ENCODE results near the gene TBC1D22A.

Gene TBC1D22A

DNA sequence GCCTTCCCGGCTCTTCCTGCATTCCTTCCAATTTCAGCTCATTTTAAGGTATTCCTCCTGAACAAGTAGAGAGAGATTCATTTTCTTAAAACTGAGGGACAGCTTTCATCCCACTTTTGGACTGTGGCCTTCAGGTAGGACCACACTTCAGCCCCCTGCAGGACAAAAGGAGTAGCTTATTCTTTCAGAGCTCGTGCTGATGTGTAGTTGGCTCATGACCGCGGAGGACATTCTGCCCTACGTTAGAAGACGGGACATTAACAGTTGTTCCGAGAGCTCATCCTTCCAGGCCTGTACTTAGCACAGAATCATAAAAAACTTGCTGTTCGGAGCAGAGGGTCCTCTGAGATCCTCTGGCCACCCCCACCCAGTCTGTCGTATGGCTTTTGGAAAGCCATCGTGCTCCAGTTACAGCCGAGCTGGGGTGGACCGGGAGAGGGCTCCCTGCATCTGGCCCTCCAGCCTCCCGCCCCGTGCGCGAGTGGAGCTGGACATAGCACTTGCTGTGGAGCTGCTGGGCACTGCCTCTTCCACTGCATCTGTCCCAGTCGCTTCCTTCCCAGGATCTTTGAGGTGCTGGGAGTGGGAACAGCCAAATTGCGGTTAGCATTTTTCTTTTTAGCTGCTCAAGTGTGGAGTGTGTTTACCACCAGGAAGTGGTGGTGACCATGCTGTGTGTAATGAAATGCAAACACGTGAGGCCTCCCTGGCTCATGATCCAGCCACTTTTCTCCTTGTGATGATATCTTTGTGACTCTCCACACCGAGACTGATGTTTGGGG lies 250.3 kb downstream of the TBC1D22A start:
- no peaks in the 10 kb centered on the region for H3K4me1 ChIP-seq (ENCODE audit: control insufficient read depth in 1 of 2, insufficient read depth in 2 of 2, low read length in 2 of 2)

DNA sequence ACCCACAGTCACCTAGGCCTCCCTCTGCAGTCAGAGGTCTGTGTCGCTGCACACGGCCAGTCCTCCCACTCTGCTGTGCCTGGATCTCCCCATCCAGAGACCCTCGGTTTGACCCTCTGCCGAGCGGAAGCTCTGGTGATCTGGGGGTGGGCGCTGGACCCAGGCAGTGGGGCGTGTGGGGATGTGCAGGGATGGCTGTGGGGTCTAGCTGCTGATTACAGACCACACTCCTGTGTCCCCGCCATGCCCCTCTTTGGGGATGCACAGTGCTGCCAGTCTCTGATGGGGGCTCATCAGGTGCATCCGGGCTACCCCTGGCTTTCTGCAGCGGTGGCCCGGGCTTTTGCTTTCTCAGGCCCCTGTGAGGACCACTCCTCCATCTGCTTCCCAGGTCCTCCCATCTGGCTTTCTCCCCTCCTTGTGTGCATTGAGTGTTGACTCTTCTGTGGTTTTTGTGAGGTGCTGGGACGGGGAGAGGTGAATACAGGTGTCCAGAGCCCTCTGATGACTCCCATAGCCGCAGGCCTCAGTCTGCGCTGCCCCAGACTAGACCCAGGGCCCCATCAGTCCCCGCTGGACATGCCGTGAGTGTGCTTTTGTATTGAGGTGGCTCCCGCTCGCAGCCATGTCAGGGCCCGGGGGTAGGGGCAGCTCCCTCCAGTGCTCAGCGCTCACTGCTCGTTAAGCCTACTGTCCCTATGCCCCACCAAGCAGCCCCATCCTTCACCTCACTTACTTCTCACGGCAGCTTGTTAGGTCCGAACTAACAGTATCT lies 251.6 kb downstream of the TBC1D22A start:
- Histone ChIP-seq H3K27ac (ENCODE audit: low read depth, low read length) (no peak overlapping the region), H3K4me3 (ENCODE audit: low read depth in 1 of 2, low read length in 2 of 2) (no peak overlapping the region), H3K27me3 (ENCODE audit: control insufficient read depth in 1 of 2, insufficient read depth in 2 of 2, low read length in 2 of 2) (no peaks in the 10 kb centered on the region), H3K4me1 (ENCODE audit: control insufficient read depth in 1 of 2, insufficient read depth in 2 of 2, low read length in 2 of 2) (no peaks in the 10 kb centered on the region), H3K9me3 (ENCODE audit: control insufficient read depth in 1 of 2, low read length in 2 of 2) (no peaks in the 10 kb centered on the region), H3K36me3 (ENCODE audit: control insufficient read depth in 1 of 2, insufficient read depth in 2 of 2, low read length in 2 of 2) (peaks cover 4 to 24% of the 10 kb centered on the region in 2 donors), H3K9ac (ENCODE audit: low read depth in 1 of 2, low read length in 2 of 2) (no peak overlapping the region)

More for the DNA sequence above, 250.3 kb downstream of the TBC1D22A start:
- Histone ChIP-seq H3K27ac (ENCODE audit: low read depth, low read length) (no peak overlapping the region), H3K36me3 (ENCODE audit: control insufficient read depth in 1 of 2, insufficient read depth in 2 of 2, low read length in 2 of 2) (peaks cover 4 to 25% of the 10 kb centered on the region in 2 donors), H3K4me3 (ENCODE audit: low read depth in 1 of 2, low read length in 2 of 2) (no peak overlapping the region), H3K9ac (ENCODE audit: low read depth in 1 of 2, low read length in 2 of 2) (no peak overlapping the region), H3K27me3 (ENCODE audit: control insufficient read depth in 1 of 2, insufficient read depth in 2 of 2, low read length in 2 of 2) (no peaks in the 10 kb centered on the region), H3K9me3 (ENCODE audit: control insufficient read depth in 1 of 2, low read length in 2 of 2) (no peaks in the 10 kb centered on the region)

DNA sequence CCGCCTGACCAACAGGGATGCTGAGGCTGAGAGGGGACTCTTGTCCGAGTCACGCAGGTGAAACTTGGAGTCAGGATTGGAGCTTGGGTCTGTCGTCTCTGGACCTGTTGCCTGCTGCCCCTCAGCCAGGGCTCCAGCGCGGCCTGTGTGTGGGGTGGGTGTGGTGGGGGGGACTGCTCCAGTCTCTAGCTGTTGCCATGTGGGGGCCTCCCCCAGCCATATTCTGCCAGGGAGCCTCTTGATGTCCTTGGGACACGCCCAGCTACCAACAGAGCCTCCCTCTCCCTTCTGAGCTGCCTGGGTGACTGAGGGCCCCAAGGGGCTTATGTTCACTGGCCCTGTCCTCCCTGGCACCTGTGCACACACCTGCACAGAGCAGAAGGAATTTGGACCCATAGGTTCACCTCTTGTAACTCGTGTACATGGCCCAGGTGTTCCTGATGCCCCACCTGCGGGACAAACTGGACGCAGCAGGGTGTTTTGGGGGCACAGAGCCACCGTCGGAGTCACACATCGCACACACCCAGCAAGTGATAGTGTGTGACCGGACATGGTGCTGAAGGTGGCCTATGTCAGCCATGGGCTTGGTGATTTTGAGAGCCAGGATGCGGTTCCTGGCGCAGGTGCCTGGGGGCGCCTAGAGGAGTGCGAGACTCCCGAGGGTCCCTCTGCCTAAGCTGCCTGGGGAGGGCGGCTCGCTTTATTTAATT lies 252.3 kb downstream of the TBC1D22A start:
- Histone ChIP-seq H3K27ac (ENCODE audit: low read depth, low read length) (no peak overlapping the region), H3K27me3 (ENCODE audit: control insufficient read depth in 1 of 2, insufficient read depth in 2 of 2, low read length in 2 of 2) (no peaks in the 10 kb centered on the region), H3K9me3 (ENCODE audit: control insufficient read depth in 1 of 2, low read length in 2 of 2) (peaks cover 0 to 6% of the 10 kb centered on the region in 2 donors), H3K4me1 (ENCODE audit: control insufficient read depth in 1 of 2, insufficient read depth in 2 of 2, low read length in 2 of 2) (no peaks in the 10 kb centered on the region), H3K4me3 (ENCODE audit: low read depth in 1 of 2, low read length in 2 of 2) (no peak overlapping the region), H3K9ac (ENCODE audit: low read depth in 1 of 2, low read length in 2 of 2) (no peak overlapping the region), H3K36me3 (ENCODE audit: control insufficient read depth in 1 of 2, insufficient read depth in 2 of 2, low read length in 2 of 2) (peaks cover 0 to 16% of the 10 kb centered on the region in 2 donors)

DNA sequence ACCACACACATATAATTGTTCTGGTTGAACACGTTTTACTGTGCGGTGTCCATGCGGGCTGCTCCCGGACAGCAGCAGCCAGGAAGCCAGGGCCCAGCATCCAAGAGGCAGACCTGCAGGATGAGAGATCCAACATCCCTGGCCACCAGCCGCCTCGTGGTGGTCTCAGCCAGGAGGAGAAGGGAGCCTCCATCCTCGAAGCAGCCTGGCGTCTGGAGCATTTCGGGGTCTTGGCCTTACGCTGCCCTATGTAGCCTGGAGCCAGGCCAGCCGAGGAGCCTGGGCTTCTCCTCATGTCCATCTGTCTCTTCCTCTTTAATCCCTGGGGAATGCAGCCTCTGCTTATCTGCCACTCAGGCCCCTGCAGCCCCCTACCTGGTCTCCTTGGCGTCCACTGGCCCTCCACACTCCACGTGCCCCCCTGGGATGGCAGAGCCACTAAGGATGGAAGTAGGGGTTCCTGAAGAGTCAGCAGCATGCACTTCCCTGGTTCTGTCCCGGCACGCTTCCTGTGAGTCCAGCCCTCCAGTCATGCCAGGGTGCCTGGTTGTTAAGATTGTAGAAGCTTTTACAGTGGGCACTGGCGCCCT lies 253.2 kb downstream of the TBC1D22A start:
- no peak overlapping the region for H3K9ac ChIP-seq (ENCODE audit: low read depth in 1 of 2, low read length in 2 of 2)
- H3K9me3 ChIP-seq (ENCODE audit: control insufficient read depth in 1 of 2, low read length in 2 of 2): peaks cover 0 to 6% of the 10 kb centered on the region in 2 donors
- no peaks in the 10 kb centered on the region for H3K4me1 ChIP-seq (ENCODE audit: control insufficient read depth in 1 of 2, insufficient read depth in 2 of 2, low read length in 2 of 2)
- no peak overlapping the region for H3K4me3 ChIP-seq (ENCODE audit: low read depth in 1 of 2, low read length in 2 of 2)
- no peaks in the 10 kb centered on the region for H3K27me3 ChIP-seq (ENCODE audit: control insufficient read depth in 1 of 2, insufficient read depth in 2 of 2, low read length in 2 of 2)
- H3K27ac ChIP-seq (ENCODE audit: low read depth, low read length): no peak overlapping the region
- H3K36me3 ChIP-seq (ENCODE audit: control insufficient read depth in 1 of 2, insufficient read depth in 2 of 2, low read length in 2 of 2): peaks cover 0 to 15% of the 10 kb centered on the region in 2 donors

DNA sequence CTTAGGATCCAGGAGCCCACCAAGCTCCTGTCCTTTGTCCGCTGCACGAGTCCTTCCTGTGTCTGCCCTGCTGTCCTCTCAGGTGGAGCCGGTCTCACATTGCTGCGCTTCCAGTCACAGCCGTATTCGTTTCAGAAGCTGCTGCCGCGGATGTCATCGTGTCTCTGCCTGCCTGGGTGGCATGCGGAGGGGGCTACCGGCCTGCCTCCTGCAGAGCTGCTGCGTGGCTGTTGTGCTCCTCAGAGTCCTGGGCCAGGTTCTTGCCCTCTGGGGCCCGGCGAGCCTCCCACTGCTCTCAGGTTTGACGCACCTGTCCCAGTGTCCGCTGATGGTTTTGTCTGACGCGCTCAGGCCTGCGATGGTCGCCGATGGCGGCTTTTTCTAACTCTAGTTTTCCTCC lies 254.2 kb downstream of the TBC1D22A start:
- Histone ChIP-seq H3K4me1 (ENCODE audit: control insufficient read depth in 1 of 2, insufficient read depth in 2 of 2, low read length in 2 of 2) (no peaks in the 10 kb centered on the region), H3K9me3 (ENCODE audit: control insufficient read depth in 1 of 2, low read length in 2 of 2) (peaks cover 0 to 6% of the 10 kb centered on the region in 2 donors), H3K27me3 (ENCODE audit: control insufficient read depth in 1 of 2, insufficient read depth in 2 of 2, low read length in 2 of 2) (no peaks in the 10 kb centered on the region), H3K9ac (ENCODE audit: low read depth in 1 of 2, low read length in 2 of 2) (no peak overlapping the region), H3K27ac (ENCODE audit: low read depth, low read length) (no peak overlapping the region), H3K4me3 (ENCODE audit: low read depth in 1 of 2, low read length in 2 of 2) (no peak overlapping the region), H3K36me3 (ENCODE audit: control insufficient read depth in 1 of 2, insufficient read depth in 2 of 2, low read length in 2 of 2) (peaks cover 0 to 15% of the 10 kb centered on the region in 2 donors)

DNA sequence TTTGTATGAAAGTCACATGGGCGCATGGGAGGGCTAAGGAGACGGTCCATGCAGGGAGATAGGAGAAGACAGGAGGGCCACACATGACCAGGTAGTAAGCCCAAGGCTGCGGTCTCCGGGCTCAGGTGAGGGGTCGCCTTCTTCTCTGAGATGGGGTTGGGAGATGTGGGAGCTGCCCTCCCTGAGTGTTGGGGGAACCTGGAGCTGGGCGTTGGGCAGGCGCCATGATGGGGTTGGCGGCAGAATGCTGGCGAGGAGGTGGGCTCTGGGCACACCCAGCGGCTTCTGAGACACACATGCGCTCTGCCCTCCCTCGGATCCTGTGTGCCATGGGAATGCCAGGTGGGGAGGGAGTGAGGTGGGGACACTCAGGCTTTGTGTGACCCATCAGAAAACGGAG lies 254.8 kb downstream of the TBC1D22A start:
- no peak overlapping the region for H3K9ac ChIP-seq (ENCODE audit: low read depth in 1 of 2, low read length in 2 of 2)
- no peaks in the 10 kb centered on the region for H3K27me3 ChIP-seq (ENCODE audit: control insufficient read depth in 1 of 2, insufficient read depth in 2 of 2, low read length in 2 of 2)
- no peak overlapping the region for H3K4me3 ChIP-seq (ENCODE audit: low read depth in 1 of 2, low read length in 2 of 2)
- H3K9me3 ChIP-seq (ENCODE audit: control insufficient read depth in 1 of 2, low read length in 2 of 2): peaks cover 0 to 6% of the 10 kb centered on the region in 2 donors
- H3K36me3 ChIP-seq (ENCODE audit: control insufficient read depth in 1 of 2, insufficient read depth in 2 of 2, low read length in 2 of 2): peaks cover 0 to 15% of the 10 kb centered on the region in 2 donors
- H3K4me1 ChIP-seq (ENCODE audit: control insufficient read depth in 1 of 2, insufficient read depth in 2 of 2, low read length in 2 of 2): no peaks in the 10 kb centered on the region
- no peak overlapping the region for H3K27ac ChIP-seq (ENCODE audit: low read depth, low read length)

DNA sequence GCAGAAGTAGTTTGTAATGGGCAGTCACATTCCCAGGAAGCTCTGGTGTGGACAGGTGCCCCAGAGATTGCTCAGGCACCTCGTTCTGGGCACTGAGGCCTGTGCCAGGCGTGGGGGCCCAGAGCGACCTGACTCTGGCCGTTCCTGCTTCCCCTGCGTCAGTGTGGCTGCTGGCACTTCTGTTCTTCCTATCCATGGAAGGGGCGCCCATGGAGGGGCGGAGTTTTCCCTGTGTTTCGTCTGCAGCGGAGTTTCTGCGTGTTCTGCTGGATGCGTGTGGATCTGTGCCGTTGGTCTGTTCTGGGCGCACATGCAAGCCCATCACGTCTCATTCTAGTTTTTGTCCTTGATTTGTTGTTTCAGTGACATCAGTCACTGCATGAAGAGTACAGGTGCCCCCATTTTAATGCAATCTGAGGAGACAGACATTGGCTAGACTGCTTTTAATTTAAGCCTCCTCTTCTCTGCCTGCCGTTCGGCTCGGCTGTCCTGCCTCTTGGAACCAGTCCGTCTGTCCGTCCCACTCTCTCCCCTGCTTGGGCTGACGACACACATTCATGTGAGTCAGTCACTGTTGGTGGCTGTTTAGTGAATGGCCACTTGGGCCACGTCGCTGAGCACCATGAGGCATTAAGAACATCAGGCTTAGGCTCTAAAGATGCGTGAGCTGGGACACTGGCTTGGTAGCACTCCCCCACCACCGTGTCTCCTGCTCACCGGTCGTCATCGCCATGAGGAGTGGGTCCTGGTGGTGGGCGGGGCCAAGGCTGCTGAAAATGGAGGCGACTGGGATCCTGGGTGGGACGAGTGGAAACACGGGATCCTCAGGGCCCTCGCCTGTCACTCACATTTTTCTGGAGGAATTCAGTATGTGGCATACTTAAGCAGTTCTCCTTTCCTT lies 255.8 kb downstream of the TBC1D22A start:
- Histone ChIP-seq H3K27me3 (ENCODE audit: control insufficient read depth in 1 of 2, insufficient read depth in 2 of 2, low read length in 2 of 2) (no peaks in the 10 kb centered on the region), H3K9me3 (ENCODE audit: control insufficient read depth in 1 of 2, low read length in 2 of 2) (peaks cover 0 to 6% of the 10 kb centered on the region in 2 donors), H3K36me3 (ENCODE audit: control insufficient read depth in 1 of 2, insufficient read depth in 2 of 2, low read length in 2 of 2) (peaks cover 0 to 15% of the 10 kb centered on the region in 2 donors), H3K4me3 (ENCODE audit: low read depth in 1 of 2, low read length in 2 of 2) (no peak overlapping the region), H3K27ac (ENCODE audit: low read depth, low read length) (no peak overlapping the region), H3K4me1 (ENCODE audit: control insufficient read depth in 1 of 2, insufficient read depth in 2 of 2, low read length in 2 of 2) (no peaks in the 10 kb centered on the region), H3K9ac (ENCODE audit: low read depth in 1 of 2, low read length in 2 of 2) (no peak overlapping the region)

DNA sequence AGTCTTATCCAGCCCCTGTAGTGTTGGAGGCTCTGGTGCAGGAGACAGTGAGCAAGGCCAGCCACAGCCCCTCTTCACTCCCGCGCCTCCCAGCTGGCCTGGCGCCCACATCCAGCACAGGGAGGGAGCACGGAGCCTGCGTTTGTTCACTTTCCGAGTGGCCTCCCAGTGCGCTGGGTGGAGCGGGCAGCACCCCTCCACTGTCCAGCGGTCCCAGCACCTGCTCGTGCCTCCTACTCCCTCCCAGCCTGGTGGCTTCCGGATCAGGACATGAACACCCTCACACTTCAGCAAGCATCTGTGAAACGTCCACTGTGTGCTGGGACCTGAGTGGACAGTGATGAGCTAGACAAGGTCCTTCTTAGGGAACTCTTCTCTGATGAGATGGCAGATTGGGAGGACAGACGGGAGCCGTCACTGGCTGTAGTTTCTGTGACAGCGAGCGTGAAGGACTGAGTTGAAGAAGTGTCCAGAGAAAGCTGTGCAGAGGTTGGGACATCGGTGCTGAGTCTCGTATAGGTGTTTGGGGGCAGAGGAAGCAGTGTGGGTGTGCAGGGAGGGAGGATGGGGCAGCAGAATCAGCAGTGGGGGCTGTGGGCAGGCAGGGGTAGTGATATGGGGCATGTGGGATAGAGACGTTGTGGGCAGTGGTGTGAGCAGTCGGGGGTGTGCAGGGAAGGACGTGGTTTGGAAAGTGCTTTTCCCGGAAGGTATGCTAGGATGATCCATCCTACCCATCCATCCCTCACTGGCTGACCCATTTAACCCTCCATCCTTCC lies 256.8 kb downstream of the TBC1D22A start:
- Histone ChIP-seq H3K9me3 (ENCODE audit: control insufficient read depth in 1 of 2, low read length in 2 of 2) (peaks cover 0 to 6% of the 10 kb centered on the region in 2 donors), H3K4me3 (ENCODE audit: low read depth in 1 of 2, low read length in 2 of 2) (no peak overlapping the region), H3K27me3 (ENCODE audit: control insufficient read depth in 1 of 2, insufficient read depth in 2 of 2, low read length in 2 of 2) (no peaks in the 10 kb centered on the region), H3K36me3 (ENCODE audit: control insufficient read depth in 1 of 2, insufficient read depth in 2 of 2, low read length in 2 of 2) (peaks cover 0 to 23% of the 10 kb centered on the region in 2 donors), H3K9ac (ENCODE audit: low read depth in 1 of 2, low read length in 2 of 2) (no peak overlapping the region), H3K4me1 (ENCODE audit: control insufficient read depth in 1 of 2, insufficient read depth in 2 of 2, low read length in 2 of 2) (no peaks in the 10 kb centered on the region), H3K27ac (ENCODE audit: low read depth, low read length) (no peak overlapping the region)

DNA sequence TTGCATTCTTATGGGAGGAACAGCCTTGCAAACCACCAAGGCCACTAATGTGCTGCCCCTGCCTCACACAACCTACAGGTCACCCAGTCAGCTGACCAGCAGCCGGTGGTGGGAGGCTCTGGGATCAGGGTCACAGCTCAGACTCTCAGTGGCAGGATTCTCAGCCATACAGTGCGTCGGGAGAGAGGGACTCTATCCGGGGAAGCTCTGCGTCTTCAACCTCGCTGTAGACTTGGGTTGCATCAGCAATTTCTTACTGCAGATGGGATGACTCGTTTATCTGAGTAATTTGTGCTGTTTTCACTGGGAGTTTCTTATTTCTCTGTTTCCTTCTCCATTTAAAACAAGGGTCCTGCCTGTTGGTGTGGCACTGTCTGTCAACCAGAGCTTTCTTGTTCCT lies 257.7 kb downstream of the TBC1D22A start:
- Histone ChIP-seq H3K27me3 (ENCODE audit: control insufficient read depth in 1 of 2, insufficient read depth in 2 of 2, low read length in 2 of 2) (no peaks in the 10 kb centered on the region), H3K27ac (ENCODE audit: low read depth, low read length) (no peak overlapping the region), H3K4me1 (ENCODE audit: control insufficient read depth in 1 of 2, insufficient read depth in 2 of 2, low read length in 2 of 2) (no peaks in the 10 kb centered on the region), H3K9me3 (ENCODE audit: control insufficient read depth in 1 of 2, low read length in 2 of 2) (peaks cover 0 to 6% of the 10 kb centered on the region in 2 donors), H3K4me3 (ENCODE audit: low read depth in 1 of 2, low read length in 2 of 2) (no peak overlapping the region), H3K9ac (ENCODE audit: low read depth in 1 of 2, low read length in 2 of 2) (no peak overlapping the region), H3K36me3 (ENCODE audit: control insufficient read depth in 1 of 2, insufficient read depth in 2 of 2, low read length in 2 of 2) (peaks cover 0 to 23% of the 10 kb centered on the region in 2 donors)

All from duodenal mucosa (tissue), 2 donors.